ENCODE measurements around the gene COG1.
A peak's percentile ranks its signal among the peaks of the same experiment; 100 is the strongest.

COG1 gene

GRCh38 chr17:73199751-73200317, 7.0 kb downstream of the COG1 start:
- DNase-seq (ENCODE audit: low read depth), result no peak

GRCh38 chr17:73200476-73200875, 7.6 kb downstream of the COG1 start:
- no peak for DNase-seq (ENCODE audit: low read depth)

GRCh38 chr17:73201215-73202069, 8.6 kb downstream of the COG1 start:
- DNase-seq (ENCODE audit: low read depth), result no peak

GRCh38 chr17:73203135-73203787, 10.4 kb downstream of the COG1 start:
- no peak for DNase-seq (ENCODE audit: low read depth)

- DNase-seq (ENCODE audit: low read depth), result no peak
Measured at GRCh38 chr17:73203788-73204479, 11.1 kb downstream of the COG1 start.

GRCh38 chr17:73205459-73205961, 12.7 kb downstream of the COG1 start:
- DNase-seq (ENCODE audit: low read depth), result no peak

GRCh38 chr17:73208139-73208827, 15.4 kb downstream of the COG1 start:
- no peak for DNase-seq (ENCODE audit: low read depth)

- no peak for DNase-seq (ENCODE audit: low read depth)
Measured at GRCh38 chr17:73209436-73209835, 16.6 kb downstream of the COG1 start.

- no peak for DNase-seq (ENCODE audit: low read depth)
Measured at GRCh38 chr17:73210002-73210678, 17.3 kb downstream of the COG1 start.

GRCh38 chr17:73211745-73212144, 18.9 kb downstream of the COG1 start:
- no peak for DNase-seq (ENCODE audit: low read depth)

- DNase-seq (ENCODE audit: low read depth), result no peak
Measured at GRCh38 chr17:73214008-73214407, 21.2 kb downstream of the COG1 start.

- no peak for DNase-seq (ENCODE audit: low read depth)
Measured at GRCh38 chr17:73214851-73215250, 22.0 kb downstream of the COG1 start.

GRCh38 chr17:73215447-73215846, 22.6 kb downstream of the COG1 start:
- no peak for DNase-seq (ENCODE audit: low read depth)

GRCh38 chr17:73223626-73224230, 30.9 kb downstream of the COG1 start:
- DNase-seq (ENCODE audit: low read depth), result no peak

GRCh38 chr17:73224237-73224636, 31.4 kb downstream of the COG1 start:
- DNase-seq (ENCODE audit: low read depth), result no peak

GRCh38 chr17:73224663-73225305, 31.9 kb downstream of the COG1 start:
- DNase-seq (ENCODE audit: low read depth), result no peak

- DNase-seq (ENCODE audit: low read depth), result no peak
Measured at GRCh38 chr17:73226556-73227172, 33.8 kb downstream of the COG1 start.

- no peak for DNase-seq (ENCODE audit: low read depth)
Measured at GRCh38 chr17:73227379-73227778, 34.5 kb downstream of the COG1 start.

GRCh38 chr17:73227944-73228343, 35.1 kb downstream of the COG1 start:
- no peak for DNase-seq (ENCODE audit: low read depth)

- DNase-seq (ENCODE audit: low read depth), result peak; percentile 66
Measured at GRCh38 chr17:73228748-73229236, 35.9 kb downstream of the COG1 start.

Data from fibroblast of the conjunctiva (primary cell).